GM21529 (cell line): Measurements from ENCODE around the gene CFL1.

Experiments
- ATAC-seq: cut with Tn5 transposase; IDR thresholded peaks from one replicate; pipeline ENCODE4 v1.9.1; 2021; ENCODE audit not compliant: unreplicated experiment

Gene CFL1

GRCh38 chr11:65870706-65871681 lies 13.0 kb upstream of the CFL1 start:
- ATAC-seq = no peak

GRCh38 chr11:65870307-65870658 lies 12.3 kb upstream of the CFL1 start:
- ATAC-seq = no peak

- no peak for ATAC-seq
Measured at GRCh38 chr11:65869643-65870306, 11.8 kb upstream of the CFL1 start.

GRCh38 chr11:65868907-65869306 lies 10.9 kb upstream of the CFL1 start:
- no peak for ATAC-seq

GRCh38 chr11:65868076-65868667 lies 10.2 kb upstream of the CFL1 start:
- no peak for ATAC-seq

- no peak for ATAC-seq
Measured at GRCh38 chr11:65867284-65868071, 9.5 kb upstream of the CFL1 start.

- no peak for ATAC-seq
Measured at GRCh38 chr11:65866509-65867283, 8.7 kb upstream of the CFL1 start.

GRCh38 chr11:65865550-65866172 lies 7.7 kb upstream of the CFL1 start:
- no peak for ATAC-seq

GRCh38 chr11:65864706-65865471 lies 6.9 kb upstream of the CFL1 start:
- no peak for ATAC-seq

GRCh38 chr11:65863889-65864705 lies 6.1 kb upstream of the CFL1 start:
- ATAC-seq = no peak

- ATAC-seq = no peak
Measured at GRCh38 chr11:65862941-65863888, 5.2 kb upstream of the CFL1 start.

- no peak for ATAC-seq
Measured at GRCh38 chr11:65862191-65862735, 4.3 kb upstream of the CFL1 start.

GRCh38 chr11:65861533-65862183 lies 3.7 kb upstream of the CFL1 start:
- no peak for ATAC-seq

- no peak for ATAC-seq
Measured at GRCh38 chr11:65861165-65861505, 3.2 kb upstream of the CFL1 start.

GRCh38 chr11:65860278-65861164 lies 2.5 kb upstream of the CFL1 start, which contains the start of gene MUS81:
MUS81 (plus strand) TSS chr11:65860433; CDS start chr11:65860754, 321 bp downstream.
- peak; percentile 31 for ATAC-seq
